Anterior cingulate cortex (tissue), 58 donors: ENCODE data around the gene DAZAP1.
"Not testable (repeated sequence)": the region's sequence is repeated elsewhere in the genome, so short reads cannot be mapped to it uniquely, and the experiment has no call there.

Experiments used
- DNase-seq, 58 donors: peaks; one replicate each; lab custom pipeline; 2025; lab: John Stamatoyannopoulos, UW

DAZAP1 gene

DNA sequence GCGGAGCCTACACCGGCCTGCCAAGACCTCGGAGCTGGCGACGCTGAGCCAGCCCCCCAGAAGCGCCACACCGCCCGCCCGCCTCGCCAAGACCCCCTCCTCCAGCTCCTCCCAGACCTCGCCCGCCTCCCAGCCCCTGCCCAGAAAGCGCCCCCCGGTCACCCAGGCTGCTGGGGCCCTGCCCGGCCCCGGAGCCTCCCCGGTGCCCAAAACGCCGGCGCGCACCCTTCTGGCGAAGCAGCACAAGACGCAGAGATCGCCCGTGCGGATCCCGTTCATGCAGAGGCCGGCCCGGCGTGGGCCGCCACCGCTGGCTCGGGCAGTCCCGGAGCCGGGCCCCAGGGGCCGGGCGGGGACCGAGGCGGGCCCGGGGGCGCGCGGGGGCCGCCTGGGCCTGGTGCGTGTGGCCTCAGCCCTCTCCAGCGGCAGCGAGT, 61.5 kb downstream of the DAZAP1 start:
- DNase-seq, result no peak

- DNase-seq, result no peak
Observed at GRCh38 chr19:1469255-1470054, 62.1 kb downstream of the DAZAP1 start.

DNA sequence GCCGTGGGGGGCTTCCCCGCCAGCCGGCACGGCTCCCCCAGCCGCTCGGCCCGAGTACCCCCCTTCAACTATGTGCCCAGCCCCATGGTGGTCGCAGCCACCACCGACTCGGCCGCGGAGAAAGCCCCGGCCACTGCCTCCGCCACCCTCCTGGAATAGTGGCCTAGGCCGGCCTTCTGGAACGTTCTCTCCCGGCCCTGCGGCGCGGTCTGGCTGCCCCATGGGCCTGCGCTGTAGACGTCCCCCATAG, 62.6 kb downstream of the DAZAP1 start:
- no peak for DNase-seq

GRCh38 chr19:1470305-1471009, 63.1 kb downstream of the DAZAP1 start:
- peak in 19 of 58 donors; percentile 10 to 57 (median 31) for DNase-seq

DNA sequence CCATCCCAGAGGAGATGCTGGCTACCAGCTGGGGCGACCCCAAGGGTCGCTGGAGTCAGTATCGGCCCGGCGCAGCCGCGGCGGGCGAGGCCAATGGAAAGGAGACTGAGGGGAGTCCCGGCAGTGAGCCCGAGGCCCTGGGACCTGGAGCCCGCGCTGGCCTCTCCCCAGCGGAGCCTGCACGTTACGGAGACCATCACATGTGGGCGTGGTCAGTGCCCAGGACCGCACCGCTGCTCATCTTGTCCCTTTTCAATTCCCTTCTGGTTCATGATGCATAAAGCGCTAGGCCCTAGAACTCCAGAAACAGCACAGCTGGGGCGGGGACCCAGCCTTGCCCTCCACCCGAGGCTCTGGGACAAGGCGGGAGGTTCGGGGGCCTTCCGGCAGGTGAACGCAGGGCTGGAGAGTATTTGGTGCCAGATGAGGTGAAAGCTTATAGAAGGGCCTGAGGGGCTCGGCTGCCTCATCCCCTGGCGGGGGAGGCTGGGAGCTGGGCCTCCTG, 63.7 kb downstream of the DAZAP1 start:
- DNase-seq, result peak in 5 of 58 donors; percentile 27 to 58 (median 52)

DNA sequence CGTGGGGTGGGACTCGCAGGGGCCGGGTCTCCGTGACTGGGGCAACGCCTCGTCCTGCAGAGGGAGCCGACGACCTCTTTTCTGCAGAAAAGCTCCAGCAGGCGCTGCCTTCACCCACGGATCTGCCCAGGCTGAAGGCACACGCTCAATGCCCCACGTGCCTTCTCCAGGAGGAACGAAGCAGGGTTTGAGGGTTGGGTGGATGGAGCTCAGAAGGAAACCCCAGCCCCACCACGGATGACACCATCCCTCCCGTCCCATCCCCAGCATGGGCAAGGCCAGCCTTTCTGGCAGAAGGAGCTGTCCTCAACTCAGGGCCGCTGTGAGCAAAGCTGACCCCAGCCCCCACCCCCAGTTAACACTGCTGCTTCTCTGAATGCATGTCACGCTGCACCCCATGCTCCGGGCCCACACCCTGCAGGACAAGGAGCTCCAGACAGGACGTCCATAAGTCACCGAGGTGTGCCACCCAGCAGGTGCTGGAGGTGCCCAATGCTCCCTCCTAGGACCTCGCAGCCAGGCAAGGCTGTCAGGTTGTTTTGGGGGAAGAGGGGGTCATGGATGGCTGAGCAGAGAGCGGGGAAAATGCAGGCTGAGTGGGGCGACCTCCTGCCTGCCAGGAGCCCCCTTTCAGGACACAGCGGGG, 64.3 kb downstream of the DAZAP1 start:
- DNase-seq, result peak in 35 of 58 donors; percentile 13 to 79 (median 51)

DNA sequence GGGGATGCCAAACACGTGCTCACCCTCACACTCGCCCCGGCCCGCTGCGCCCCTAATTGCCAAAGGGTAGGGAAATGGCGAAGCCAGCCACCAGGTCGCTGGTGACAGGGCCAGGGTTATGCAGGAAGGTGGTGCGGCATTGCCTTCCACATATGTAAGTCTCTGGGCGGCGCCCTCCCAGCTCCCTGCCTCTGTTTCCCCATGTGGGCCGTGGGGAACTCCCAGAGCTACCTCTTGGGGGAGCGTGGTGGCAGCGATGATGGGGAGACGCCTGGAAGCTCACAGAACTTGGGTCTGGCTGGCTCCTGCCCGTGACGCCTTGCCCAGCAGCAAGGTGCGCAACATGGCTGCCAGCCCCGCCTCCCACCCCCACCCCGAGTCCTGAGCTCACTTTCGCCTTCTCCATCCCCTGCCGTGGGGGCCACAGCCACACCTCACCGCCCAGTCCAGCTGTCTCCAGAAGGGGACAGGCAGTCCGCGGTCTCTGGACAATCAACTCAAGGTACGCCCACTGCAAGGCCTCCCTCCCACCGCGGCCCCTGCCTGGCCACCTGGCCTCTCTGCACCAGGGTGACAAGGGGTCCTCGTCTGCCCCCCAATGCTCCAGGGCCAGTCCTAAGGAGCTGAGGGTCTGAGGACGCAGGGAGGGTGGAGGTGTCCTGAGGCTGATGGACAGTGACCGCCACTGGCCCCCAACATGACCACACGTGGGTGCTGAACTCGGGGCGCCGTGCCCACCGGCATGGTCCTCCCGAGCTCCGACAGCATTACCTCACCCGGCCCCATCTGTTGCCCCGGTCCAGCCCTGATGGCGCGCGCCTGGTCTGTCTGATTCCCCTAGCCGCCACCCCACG, 65.1 kb downstream of the DAZAP1 start:
- peak in 21 of 58 donors; percentile 20 to 70 (median 47) for DNase-seq

DNA sequence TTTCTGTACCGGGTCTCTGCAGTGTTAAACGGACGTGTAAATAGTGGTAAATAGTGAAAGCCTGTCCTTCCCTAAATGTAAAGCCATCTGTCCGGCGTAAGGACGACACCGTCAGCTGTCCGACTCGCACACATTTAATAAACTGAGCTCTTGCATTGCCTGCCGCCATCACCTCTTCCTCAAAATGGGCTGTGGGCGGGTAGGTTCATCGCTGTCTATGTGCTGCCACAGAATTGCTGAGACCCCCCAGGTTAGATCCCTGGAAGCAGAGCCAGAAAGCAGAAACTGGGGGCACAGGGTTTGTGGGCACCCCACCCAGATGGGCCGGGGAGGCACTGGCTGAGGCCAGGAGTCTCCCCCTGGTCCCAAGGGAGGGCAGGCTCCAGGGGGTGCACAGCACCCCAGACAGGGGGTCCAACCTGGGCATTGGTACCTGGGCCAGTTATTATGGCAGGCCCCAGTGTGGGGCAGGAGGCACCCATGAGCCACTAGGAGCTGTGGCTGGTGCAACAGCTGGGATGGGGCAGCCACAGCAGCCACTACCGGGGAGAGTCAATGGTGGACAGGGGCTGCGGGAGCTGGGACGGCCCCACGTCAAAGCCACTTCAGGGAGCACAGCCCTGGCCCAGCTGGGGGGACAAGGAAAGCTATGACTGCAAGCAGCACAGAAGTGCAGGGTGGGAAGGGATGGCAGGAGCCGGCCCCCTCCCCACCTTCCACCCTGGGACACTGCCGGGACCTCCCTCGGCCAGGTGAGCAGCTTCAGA, 65.9 kb downstream of the DAZAP1 start:
- DNase-seq, result peak in 9 of 58 donors; percentile 20 to 62 (median 48)

DNA sequence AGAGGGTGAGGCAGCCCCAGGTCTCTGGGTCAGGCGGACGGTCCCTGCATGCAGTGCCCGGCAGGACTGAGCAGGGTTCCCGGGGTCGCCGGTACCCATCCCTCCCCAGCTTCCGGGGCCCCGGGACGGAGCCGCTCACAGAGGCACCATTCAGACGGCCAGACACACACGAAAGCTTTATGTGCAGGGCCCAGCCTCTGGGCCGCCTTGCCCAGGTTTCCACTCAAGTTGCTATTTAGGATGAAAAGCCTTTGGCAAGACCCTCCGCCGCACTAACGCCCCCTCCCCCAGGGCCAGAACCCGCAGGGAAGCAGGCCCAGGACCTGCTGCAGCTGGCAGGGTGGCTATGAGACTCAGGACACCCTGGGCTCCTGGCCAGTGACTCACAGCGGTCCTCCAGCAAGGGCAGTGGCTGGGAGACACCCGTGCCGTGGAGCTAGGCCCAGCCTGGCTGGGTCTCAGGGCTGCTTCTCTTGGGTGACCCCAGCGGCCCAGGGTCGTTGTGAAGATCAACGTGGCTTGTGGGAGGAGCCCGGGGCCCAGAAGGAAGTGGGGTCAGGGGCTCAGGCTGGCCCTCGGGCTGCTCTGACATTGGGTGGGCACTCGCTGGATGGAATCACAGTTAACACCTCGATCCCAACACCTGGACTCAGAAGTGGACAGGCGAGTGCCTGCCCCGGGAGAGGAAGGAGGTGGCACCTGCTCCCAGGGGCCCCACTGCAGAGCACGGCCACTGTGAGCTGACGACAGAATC, 66.8 kb downstream of the DAZAP1 start:
- DNase-seq, result peak in 53 of 58 donors; percentile 4 to 88 (median 62)

GRCh38 chr19:1474765-1475351, 67.5 kb downstream of the DAZAP1 start:
- no peak for DNase-seq

DNA sequence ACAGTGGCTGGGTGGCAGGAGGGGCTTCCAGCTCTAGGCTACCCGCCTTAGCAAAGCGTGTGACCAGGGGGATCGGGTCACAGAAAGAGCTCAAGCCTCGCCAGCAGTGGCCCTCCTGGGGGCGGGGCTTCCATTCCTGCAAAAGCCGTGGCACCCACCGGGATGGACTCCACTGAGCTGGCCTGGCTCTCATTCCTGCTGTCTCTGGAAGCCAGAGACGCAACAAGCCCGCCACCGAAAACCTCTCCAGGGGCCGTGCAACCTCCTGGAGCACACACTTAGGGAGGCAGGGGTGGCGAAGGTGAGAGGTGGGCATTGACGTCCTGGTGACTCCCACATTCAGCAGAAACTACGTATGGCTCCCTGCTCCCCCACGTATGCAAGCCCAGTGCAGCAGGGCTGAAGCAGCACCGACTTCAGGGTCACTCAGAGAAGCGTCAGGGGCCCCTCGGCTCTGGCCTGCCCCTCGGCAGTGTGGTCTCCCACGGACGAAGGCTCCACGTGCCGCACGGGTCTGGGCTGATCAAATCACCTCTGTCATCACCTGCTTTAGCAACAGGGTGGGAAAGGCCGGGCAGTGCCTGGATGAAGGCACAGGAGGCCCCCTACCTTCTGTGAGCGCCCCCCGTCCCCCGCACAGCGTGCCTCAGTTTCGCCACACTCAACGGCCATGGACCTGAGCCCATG, 68.5 kb downstream of the DAZAP1 start:
- DNase-seq, result no peak

- not testable (repeated sequence) for DNase-seq
Observed at GRCh38 chr19:1477056-1477455, 69.7 kb downstream of the DAZAP1 start.

DNA sequence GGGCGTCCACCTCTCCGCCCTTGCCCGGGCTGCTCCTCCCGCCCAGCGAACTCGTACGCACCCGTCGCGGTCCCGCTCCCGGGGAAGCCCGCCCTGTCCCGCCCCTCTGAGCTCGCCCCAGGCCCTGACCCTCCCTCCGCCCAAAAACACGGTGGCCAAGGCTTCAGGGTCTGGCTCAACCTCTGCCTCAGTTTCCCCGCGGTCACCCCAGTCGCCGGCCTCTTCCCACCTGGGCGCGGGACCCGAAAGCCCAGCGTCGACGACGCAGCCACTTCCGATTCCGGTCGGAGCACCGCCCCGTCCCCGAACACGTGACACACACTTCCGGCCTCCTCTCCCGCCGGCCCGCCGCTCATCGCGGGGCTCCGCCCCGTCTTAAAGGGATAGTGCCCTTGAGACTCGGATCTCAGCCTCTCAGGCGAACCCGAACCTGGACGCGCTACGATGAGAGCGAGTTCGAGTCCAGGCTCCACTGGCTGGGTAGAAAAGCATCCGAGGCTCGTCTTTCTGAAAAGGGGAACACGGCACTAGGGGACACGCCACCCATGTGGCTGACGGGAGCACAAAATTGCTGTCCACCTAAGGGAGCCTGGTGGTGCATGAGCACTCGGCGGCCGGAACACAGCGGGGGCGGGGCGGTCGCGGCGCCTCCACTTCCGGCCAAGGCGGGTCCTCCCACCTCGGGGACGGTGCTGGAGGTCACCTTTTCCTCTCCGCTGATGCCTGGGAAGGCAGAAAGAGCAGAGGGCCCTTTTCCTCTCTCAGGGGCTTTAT, 71.7 kb downstream of the DAZAP1 start, which contains the start of gene C19orf25:
Gene C19orf25 (minus strand): TSS at position 282 of the 774 bp plus-strand sequence. CDS start 312 bp downstream, outside the sequence.
- DNase-seq, result peak; percentile 37 to 96 (median 89)

DNA sequence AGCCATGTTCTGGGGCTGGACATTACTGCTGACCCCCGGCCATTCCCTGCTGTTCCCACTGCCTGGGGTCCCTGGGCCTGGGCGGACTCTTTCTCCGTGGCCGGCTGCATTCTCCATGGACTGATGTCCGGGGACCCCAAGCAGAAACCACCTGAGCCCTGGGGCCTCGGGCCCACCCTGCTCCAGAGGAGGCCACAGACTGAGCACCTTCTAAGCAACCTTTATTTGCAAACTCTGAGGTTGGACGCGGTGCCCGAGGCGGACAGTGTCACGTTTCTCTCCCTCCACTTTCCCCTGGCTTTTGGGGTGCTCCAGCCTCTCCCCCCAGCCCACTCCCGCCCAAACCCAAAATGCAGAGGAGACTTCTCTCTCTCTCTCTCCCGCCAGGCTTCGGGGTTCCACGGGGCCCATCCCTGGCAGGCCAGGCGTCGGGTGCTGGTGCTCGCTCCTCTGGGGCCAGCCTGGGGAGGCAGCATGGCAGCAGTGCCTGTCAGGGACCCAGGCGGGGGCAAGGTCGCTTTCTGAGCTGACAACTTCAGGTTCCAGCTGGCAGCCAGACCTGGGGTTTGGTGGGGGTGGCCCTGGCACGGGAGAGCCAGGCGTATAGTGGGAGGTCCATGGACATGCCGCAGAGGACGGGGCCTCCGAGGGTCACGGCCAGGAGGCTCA, 74.0 kb downstream of the DAZAP1 start:
- no peak for DNase-seq

DNA sequence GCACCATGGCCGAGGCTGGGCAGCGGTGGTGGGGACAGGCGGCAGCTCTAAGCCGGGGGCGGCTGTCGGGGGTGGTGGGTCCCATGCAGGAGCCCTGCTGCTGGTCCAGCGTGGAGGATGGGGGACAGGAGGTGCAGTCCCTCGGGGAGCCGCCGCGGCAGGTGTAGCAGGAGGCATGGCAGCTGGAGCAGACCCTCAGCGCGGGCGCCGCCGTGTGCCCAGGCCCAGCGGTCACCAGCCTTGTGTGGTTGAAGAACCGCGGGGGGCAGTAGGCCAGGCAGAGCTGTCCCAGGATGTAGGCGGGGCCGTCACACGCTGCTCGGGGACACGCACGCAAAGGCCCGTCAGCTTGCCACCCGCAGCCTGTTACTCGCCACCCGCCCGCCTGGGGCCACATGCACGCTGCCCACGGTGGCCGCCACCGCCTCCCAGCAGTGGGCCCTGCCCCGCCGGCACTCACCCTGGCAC, 74.5 kb downstream of the DAZAP1 start:
- no peak for DNase-seq
